K562 (cell line): ENCODE data around the gene ACKR3. TPM values are rescaled to one million over a fixed set of nuclear protein-coding genes. Genes with fewer than 3 reads are reported as not detected.

Experiments
- ATAC-seq: fragments of 200-7000 bp; cut with Tn5 transposase; 3 replicates; pipeline ENCODE4 v1.9.1; 2020; ENCODE audit warnings: moderate library complexity
- BruUV-seq: library from RNA; stranded (reverse); fragments of 400-500 nt; replicated peaks from 2 replicates; lab custom pipeline; 2021; lab: Mats Ljungman, UMichigan
- CTCF ChIA-PET: fragments of 300-600 bp; formaldehyde crosslinking; extraction: SDS; loops from one replicate; lab custom pipeline; 2021; ENCODE audit warnings: low intra/inter-chr PET ratio; lab: Yijun Ruan, JAX
- POLR2A ChIA-PET: fragments of 300-600, 350-650 bp; sonication (Branson Sonifier 250); formaldehyde crosslinking; extraction: SDS; loops from one replicate; lab custom pipeline; 2021; ENCODE audit warnings: antibody characterized with exemption, inconsistent platforms; lab: Yijun Ruan, JAX
- DNase-seq, 4 experiments: peaks; one replicate each; pipeline versions ENCODE4 v3.0.0 to v3.0.0-alpha.2; 2011 to 2018; ENCODE audit warnings: low spot score in 3 of 4, mixed read lengths in 3 of 4; ENCODE audit errors: extremely low read depth in 1 of 4
- FAIRE-seq: peaks from 2 replicates; lab custom pipeline; 2011; peaks lifted over from hg19 to GRCh38; lab: Jason Lieb, UNC
- H2AFZ ChIP-seq: 2 replicates; pipeline ENCODE4 v1.6.0; 2011; ENCODE audit warnings: low read depth, low read length, control low read depth, inconsistent platforms
- H3K27ac ChIP-seq: fragments of 200-600 bp; 3 replicates; pipeline ENCODE4 v1.8.0; 2011; ENCODE audit warnings: low read depth, mild to moderate bottlenecking, control low read depth, inconsistent platforms, low read length, moderate library complexity, mixed read lengths; ENCODE audit errors: extremely low read depth
- H3K27me3 ChIP-seq, 2 experiments: fragments of 300-600 bp in 1 of 2; 2 replicates in 1 of 2; 3 replicates in 1 of 2; pipeline versions ENCODE4 v1.6.0 to v1.8.0; 2011; ENCODE audit warnings: inconsistent platforms in 2 of 2, low read length in 2 of 2, mild to moderate bottlenecking in 1 of 2, mixed read lengths in 1 of 2, moderate library complexity in 1 of 2; ENCODE audit not compliant: control insufficient read depth in 2 of 2, insufficient read depth in 2 of 2
- H3K36me3 ChIP-seq: fragments of 300-600 bp; 3 replicates; pipeline ENCODE4 v1.8.0; 2011; ENCODE audit warnings: mild to moderate bottlenecking, low read length, inconsistent platforms; ENCODE audit not compliant: control insufficient read depth, insufficient read depth
- H3K4me1 ChIP-seq, 2 experiments: fragments of 200-600 bp in 1 of 2; replicated peaks in 1 of 2; 2 replicates in 1 of 2; 3 replicates in 1 of 2; pipeline versions ENCODE4 v1.5.1 to v1.8.0; 2011; ENCODE audit warnings: inconsistent platforms in 2 of 2, low read length in 2 of 2, mild to moderate bottlenecking in 1 of 2, mixed read lengths in 1 of 2, moderate library complexity in 1 of 2; ENCODE audit not compliant: control insufficient read depth in 2 of 2, insufficient read depth in 2 of 2
- H3K4me2 ChIP-seq: 2 replicates; pipeline ENCODE4 v1.6.1; 2011; ENCODE audit warnings: low read length, control low read depth, inconsistent platforms, mixed read lengths; ENCODE audit not compliant: insufficient read depth
- H3K4me3 ChIP-seq: fragments of 200-600 bp; sonication (generic), shearing (Covaris generic); 2 replicates; pipeline ENCODE4 v1.5.1; 2016; ENCODE audit warnings: control low read depth, inconsistent platforms
- H3K79me2 ChIP-seq: fragments of 200-600 bp; 3 replicates; pipeline ENCODE4 v1.8.0; 2011; ENCODE audit warnings: low read length, inconsistent platforms; ENCODE audit not compliant: control insufficient read depth, insufficient read depth
- H3K9ac ChIP-seq, 2 experiments: 2 replicates each; pipeline versions ENCODE4 v1.6.0 to v1.6.1; 2011; ENCODE audit warnings: low read depth in 2 of 2, low read length in 2 of 2, control low read depth in 1 of 2, inconsistent platforms in 1 of 2, mild to moderate bottlenecking in 1 of 2, mixed read lengths in 1 of 2; ENCODE audit not compliant: insufficient read depth in 1 of 2
- H3K9me1 ChIP-seq: one replicate; pipeline ENCODE4 v1.6.0; 2011; ENCODE audit warnings: inconsistent platforms, mild to moderate bottlenecking, low read length, moderate library complexity; ENCODE audit not compliant: control insufficient read depth, insufficient read depth
- H3K9me3 ChIP-seq: replicated peaks from 2 replicates; pipeline ENCODE4 v1.5.1; 2011; ENCODE audit warnings: low read depth, low read length, inconsistent platforms; ENCODE audit not compliant: control insufficient read depth, insufficient read depth
- H4K20me1 ChIP-seq: replicated peaks from 2 replicates; pipeline ENCODE4 v1.6.1; 2011; ENCODE audit warnings: low read length, inconsistent platforms, mixed read lengths; ENCODE audit not compliant: control insufficient read depth, insufficient read depth
- CHD1 ChIP-seq: fragments of 200-600 bp; sonication (generic); IDR thresholded peaks from one replicate; pipeline ENCODE4 v1.6.1; 2012; ENCODE audit warnings: mild to moderate bottlenecking, moderate library complexity, low read length, inconsistent platforms
- E4F1 ChIP-seq: fragments of 250-450 bp; sonication (Bioruptor Pico); IDR thresholded peaks from 2 replicates; pipeline ENCODE4 v1.5.0; 2021; ENCODE audit warnings: mild to moderate bottlenecking, borderline replicate concordance
- FOXO4 ChIP-seq: fragments of 450-650 bp; formaldehyde crosslinking; IDR thresholded peaks from 2 replicates; pipeline ENCODE4 v1.4.0; 2020; ENCODE audit warnings: mild to moderate bottlenecking, moderate library complexity
- GABPB1 ChIP-seq: sonication (generic); formaldehyde crosslinking; IDR thresholded peaks from 2 replicates; pipeline ENCODE4 v1.8.0; 2022; ENCODE audit warnings: mild to moderate bottlenecking, missing genetic modification reagents
- GABPB2 ChIP-seq: fragments of 250-450 bp; sonication (Bioruptor Pico); conservative IDR thresholded peaks from 2 replicates; pipeline ENCODE4 v1.5.1; 2021; ENCODE audit warnings: mild to moderate bottlenecking
- GATAD2B ChIP-seq: fragments of 450-650 bp; IDR thresholded peaks from 2 replicates; pipeline ENCODE4 v1.6.1; 2017; ENCODE audit warnings: mild to moderate bottlenecking, borderline replicate concordance
- HNRNPL ChIP-seq: fragments of 200-400 bp; formaldehyde crosslinking; IDR thresholded peaks from 2 replicates; pipeline ENCODE4 v1.6.1; 2017; ENCODE audit warnings: low read depth, mild to moderate bottlenecking, low read length
- JUN ChIP-seq, 2 experiments: sonication (generic) in 1 of 2; formaldehyde crosslinking in 1 of 2; IDR thresholded peaks; 2 replicates each; pipeline versions ENCODE4 v1.6.1 to v1.8.0; 2012 to 2022; ENCODE audit warnings: borderline replicate concordance in 2 of 2, mild to moderate bottlenecking in 2 of 2, improper control_type of control experiment in 1 of 2, low read depth in 1 of 2, low read length in 1 of 2, missing genetic modification reagents in 1 of 2
- SMAD4 ChIP-seq: fragments of 250-450 bp; sonication (Bioruptor Pico); conservative IDR thresholded peaks from 2 replicates; pipeline ENCODE4 v1.8.0; 2021; ENCODE audit warnings: inconsistent platforms, mild to moderate bottlenecking, moderate library complexity
- SREBF2 ChIP-seq: sonication (generic); formaldehyde crosslinking; IDR thresholded peaks from 2 replicates; pipeline ENCODE4 v1.4.0; 2020; ENCODE audit warnings: mild to moderate bottlenecking, missing genetic modification reagents
- TBP ChIP-seq: optimal IDR thresholded peaks from 2 replicates; pipeline ENCODE3; 2011; ENCODE audit warnings: low read depth, low read length, improper control_type of control experiment
- THAP7 ChIP-seq: fragments of 250-450 bp; sonication (Bioruptor Pico); IDR thresholded peaks from 2 replicates; pipeline ENCODE4 v1.5.0; 2021
- XRCC4 ChIP-seq: IDR thresholded peaks from one replicate; pipeline ENCODE4 v1.6.1; 2011; ENCODE audit not compliant: insufficient read depth, insufficient read length; ENCODE audit errors: extremely low read depth
- ZNF316 ChIP-seq: fragments of 450-650 bp; IDR thresholded peaks from 2 replicates; pipeline ENCODE4 v1.6.1; 2016
- ZNF507 ChIP-seq: conservative IDR thresholded peaks from 2 replicates; pipeline ENCODE4 v1.6.1; 2017; ENCODE audit warnings: missing genetic modification characterization, missing compliant biosample characterization
- WGBS: fragments of 100-300 bp; shearing (Covaris generic); methylation state at CpG from one replicate; pipeline ENCODE4 v1.1.6; 2016; ENCODE audit warnings: low coverage, mixed read lengths; ENCODE audit not compliant: insufficient coverage; ENCODE audit errors: missing lambda C conversion rate; 5-methylcytosine and 5-hydroxymethylcytosine counted together
- in situ Hi-C: fragments of 300-500 bp; cut with MboI; formaldehyde crosslinking; loops from 4 replicates; pipeline ENCODE4 v1.15.0; 2018; ENCODE audit warnings: inconsistent platforms, mixed read lengths
- intact Hi-C: fragments of 100-400 bp; cut with micrococcal nuclease; formaldehyde crosslinking; loops from 2 replicates; pipeline ENCODE4 v1.14.2; 2022
- polyA plus RNA-seq, 8 experiments: library from polyadenylated mRNA; depleted of rRNA in 4 of 8; stranded (reverse) in 5 of 8; unstranded in 3 of 8; fragments of >200 nt; fragmentation: Nextera tagmentation in 2 of 8; fragmentation: Illumina TruSeq in 1 of 8; extraction: Ambion mirVana in 2 of 8; extraction: Trizol in 1 of 8; gene quantifications; 2 replicates each; pipeline versions ENCODE4 v1.2.1 to v1.2.3, GENCODE V29; 2011 to 2014; ENCODE audit warnings: inconsistent platforms in 1 of 8, missing spikeins in 1 of 8
- total RNA-seq, 7 experiments: library from RNA; depleted of rRNA in 6 of 7; stranded (reverse); fragments of >200 nt in 6 of 7; fragmentation: Illumina TruSeq in 2 of 7; extraction: Trizol in 2 of 7; gene quantifications; 2 replicates each; pipeline versions ENCODE4 v1.2.1 to v1.2.3, GENCODE V29; 2011 to 2021; ENCODE audit warnings: low replicate concordance in 1 of 7
- TF ChIP-seq, protein P1 (sequence below): sonication (generic); formaldehyde crosslinking; IDR thresholded peaks from 2 replicates; pipeline ENCODE4 v1.8.0; 2022; ENCODE audit warnings: missing genetic modification reagents, mild to moderate bottlenecking, borderline replicate concordance

ACKR3 gene
- total and polyA plus RNA-seq, 9 of the 15 experiments (the other 6 are each of a cell fraction or from before 2014, with no cell fraction given): 0.07 TPM; not detected in 8

GRCh38 chr2:236623816-236624215 lies 54.2 kb downstream of the ACKR3 start:
- Histone ChIP-seq H3K4me2 (no peak overlapping the region), H3K27me3 (peaks cover 2 to 39% of the 10 kb centered on the region in 2 experiments; a peak in 2 of 5 replicates), H3K4me1 (no peaks in the 10 kb centered on the region), H3K27ac (no peak overlapping the region), H3K9me1 (no peaks in the 10 kb centered on the region), H3K36me3 (no peaks in the 10 kb centered on the region), H2AFZ (no peak overlapping the region), H3K9ac (no peak overlapping the region), H3K4me3 (no peak overlapping the region), H3K9me3 (no peaks in the 10 kb centered on the region), H4K20me1 (no peaks in the 10 kb centered on the region; the same call in 1 of the 2 replicates), H3K79me2 (no peaks in the 10 kb centered on the region)
- FAIRE-seq (no peak), DNase-seq (no peak), ATAC-seq (no peak)
- BruUV-seq: no TSS peak
- 0% methylated on average over 5 of the region's 10 CpGs for WGBS
- ChIA-PET POLR2A (no interaction called here), CTCF (no interaction called here)
- intact Hi-C loops: no loop called here
- in situ Hi-C loops: no loop called here
- TF ChIP-seq SREBF2 (CRISPR knock-in tag): no peak
- TF ChIP-seq GABPB1: no peak
- TF ChIP-seq SMAD4 (CRISPR knock-in tag): no peak
- no peak for TF ChIP-seq GATAD2B
- TF ChIP-seq GABPB2 (CRISPR knock-in tag): no peak
- TF ChIP-seq, protein P1, sequence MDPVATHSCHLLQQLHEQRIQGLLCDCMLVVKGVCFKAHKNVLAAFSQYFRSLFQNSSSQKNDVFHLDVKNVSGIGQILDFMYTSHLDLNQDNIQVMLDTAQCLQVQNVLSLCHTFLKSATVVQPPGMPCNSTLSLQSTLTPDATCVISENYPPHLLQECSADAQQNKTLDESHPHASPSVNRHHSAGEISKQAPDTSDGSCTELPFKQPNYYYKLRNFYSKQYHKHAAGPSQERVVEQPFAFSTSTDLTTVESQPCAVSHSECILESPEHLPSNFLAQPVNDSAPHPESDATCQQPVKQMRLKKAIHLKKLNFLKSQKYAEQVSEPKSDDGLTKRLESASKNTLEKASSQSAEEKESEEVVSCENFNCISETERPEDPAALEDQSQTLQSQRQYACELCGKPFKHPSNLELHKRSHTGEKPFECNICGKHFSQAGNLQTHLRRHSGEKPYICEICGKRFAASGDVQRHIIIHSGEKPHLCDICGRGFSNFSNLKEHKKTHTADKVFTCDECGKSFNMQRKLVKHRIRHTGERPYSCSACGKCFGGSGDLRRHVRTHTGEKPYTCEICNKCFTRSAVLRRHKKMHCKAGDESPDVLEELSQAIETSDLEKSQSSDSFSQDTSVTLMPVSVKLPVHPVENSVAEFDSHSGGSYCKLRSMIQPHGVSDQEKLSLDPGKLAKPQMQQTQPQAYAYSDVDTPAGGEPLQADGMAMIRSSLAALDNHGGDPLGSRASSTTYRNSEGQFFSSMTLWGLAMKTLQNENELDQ (CRISPR knock-in tag): no peak
- no peak for TF ChIP-seq TBP
- TF ChIP-seq HNRNPL: no peak
- TF ChIP-seq CHD1: no peak
- TF ChIP-seq JUN (IDR thresholded peaks at IDR 0.05; ENCODE audit: borderline replicate concordance, low read depth, low read length): no peak
- no peak for TF ChIP-seq JUN (CRISPR knock-in tag; IDR thresholded peaks at IDR 0.05; ENCODE audit: borderline replicate concordance)
- no peak for TF ChIP-seq XRCC4
- TF ChIP-seq ZNF316: no peak
- no peak for TF ChIP-seq FOXO4 (CRISPR knock-in tag)
- TF ChIP-seq THAP7 (CRISPR knock-in tag): no peak
- no peak for TF ChIP-seq ZNF507 (tag)
- TF ChIP-seq E4F1 (CRISPR knock-in tag): no peak
